COLO668 (cell line): ENCODE results near the gene STING1.
"Not testable (repeated sequence)": the region's sequence is repeated elsewhere in the genome, so short reads cannot be mapped to it uniquely, and the experiment has no call there.

Source experiments
- DNase-seq: peaks from one replicate; lab custom pipeline; 2025; ENCODE audit not compliant: unreplicated experiment; lab: John Stamatoyannopoulos, UW

The STING1 gene

GRCh38 chr5:139440416-139440815 lies 42.1 kb downstream of the STING1 start:
- DNase-seq = not testable (repeated sequence)

DNA sequence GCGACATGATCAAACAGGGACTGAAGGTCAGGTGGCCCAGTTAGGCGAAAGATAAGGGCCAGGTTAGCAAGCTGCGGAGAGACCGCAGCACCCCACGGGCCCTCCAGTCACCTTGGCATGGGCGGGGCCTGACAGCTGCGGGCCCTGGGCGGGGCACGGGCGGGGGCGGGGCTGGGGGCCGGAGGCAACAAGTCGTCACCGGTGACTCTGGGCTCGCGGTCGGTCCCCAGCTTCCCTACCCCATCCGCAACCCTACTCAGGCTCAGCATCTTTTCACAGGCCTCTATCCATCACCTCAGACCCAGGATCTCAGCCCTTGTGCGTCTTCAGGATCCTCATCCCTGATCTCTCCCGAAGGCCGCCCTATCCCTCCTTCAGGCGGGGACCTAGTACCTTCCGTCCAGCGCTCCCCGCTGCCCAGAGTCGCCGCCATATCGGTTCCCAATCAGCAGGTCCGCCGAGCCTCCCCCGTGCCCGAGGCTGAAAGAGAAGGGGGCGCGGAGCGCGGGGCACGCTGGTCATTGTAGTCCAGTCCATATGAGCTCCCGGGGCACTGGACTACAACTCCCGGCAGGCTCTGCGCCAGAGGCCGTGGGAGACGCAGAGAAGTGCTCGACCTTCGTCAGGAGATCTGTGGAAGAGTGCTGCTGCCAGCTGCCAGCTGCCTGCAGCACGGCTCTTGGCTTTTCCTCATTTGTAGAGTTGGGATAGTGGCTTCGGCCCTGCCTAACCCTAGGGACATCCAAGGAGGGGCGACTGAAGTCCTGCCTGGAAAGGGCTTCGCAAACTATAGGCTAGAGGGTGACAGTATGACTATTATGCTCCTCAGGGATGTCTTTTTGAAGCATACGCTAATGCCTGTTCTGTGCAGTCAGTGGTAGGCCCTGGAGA lies 43.3 kb downstream of the STING1 start, which contains the start of gene DNAJC18:
DNAJC18 (minus strand) TSS at position 513 of the 891 bp plus-strand sequence; CDS start at position 433, 80 bp downstream.
- DNase-seq = peak; percentile 81

DNA sequence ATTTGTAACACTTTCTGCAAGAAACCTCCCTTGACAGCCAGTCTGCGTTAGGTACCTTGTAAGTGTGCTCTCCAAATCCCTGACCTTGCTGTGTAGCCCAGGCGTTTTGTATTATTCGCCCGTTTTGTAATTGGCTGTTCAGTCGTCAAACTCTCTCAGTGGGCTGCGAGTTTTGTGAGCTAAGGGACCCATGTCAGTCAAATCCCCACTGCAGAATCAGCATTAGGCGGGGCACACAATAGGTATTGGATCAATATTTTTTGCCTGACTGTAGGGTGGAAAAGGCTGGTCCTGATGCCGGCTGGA lies 43.9 kb downstream of the STING1 start:
- no peak for DNase-seq

GRCh38 chr5:139435676-139436075 lies 46.9 kb downstream of the STING1 start:
- DNase-seq = no peak

- DNase-seq = no peak
These were observed 50.9 kb downstream of the STING1 start for GRCh38 chr5:139431706-139432105.

DNA sequence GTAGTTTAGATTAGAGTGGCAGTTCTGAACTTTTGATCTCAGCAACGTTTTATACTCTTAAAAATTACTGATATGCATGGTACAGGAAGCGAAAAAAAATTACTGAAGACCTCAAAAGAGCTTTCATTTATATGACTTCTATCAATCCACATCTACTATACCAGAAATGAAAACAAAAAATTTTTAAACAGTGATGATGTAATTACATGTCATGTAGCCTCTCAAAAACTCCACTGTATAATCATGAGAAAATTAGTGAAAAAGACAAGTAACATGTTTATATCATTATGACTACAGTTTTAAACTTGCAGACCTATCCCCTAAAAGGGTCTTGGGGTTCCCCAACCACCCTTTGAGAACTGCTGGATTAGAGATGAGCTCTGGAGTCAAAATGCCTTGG lies 52.5 kb downstream of the STING1 start:
- DNase-seq = no peak

GRCh38 chr5:139426203-139426885 lies 56.2 kb downstream of the STING1 start:
- no peak for DNase-seq
